IMR-90 (cell line): ENCODE data around the gene SBNO1. TPM values are rescaled to one million over a fixed set of nuclear protein-coding genes. Genes with fewer than 3 reads are reported as not detected.
A peak's percentile ranks its signal among the peaks of the same experiment; 100 is the strongest.

Experiments
- ATAC-seq: fragments of 200-7000 bp; cut with Tn5 transposase; 2 replicates; pipeline ENCODE4 v1.9.1; 2020; ENCODE audit warnings: low read depth, mild to moderate bottlenecking, moderate library complexity
- BruUV-seq: library from RNA; stranded (reverse); fragments of 400-500 nt; replicated peaks from 2 replicates; lab custom pipeline; 2021; lab: Mats Ljungman, UMichigan
- CTCF ChIA-PET: fragments of 300-600 bp; formaldehyde crosslinking; extraction: SDS; loops from one replicate; lab custom pipeline; 2021; ENCODE audit warnings: antibody characterized with exemption; lab: Yijun Ruan, JAX
- POLR2A ChIA-PET: fragments of 300-600 bp; sonication (Branson Sonifier 250); formaldehyde crosslinking; loops from one replicate; lab custom pipeline; 2022; ENCODE audit warnings: antibody characterized with exemption; ENCODE audit not compliant: unreplicated experiment; lab: Charles Lee
- DNase-seq: peaks from one replicate; pipeline ENCODE4 v3.0.0; 2013
- H2AFZ ChIP-seq: replicated peaks from 2 replicates; pipeline ENCODE3; 2013; ENCODE audit warnings: low read length, mild to moderate bottlenecking; ENCODE audit not compliant: poor library complexity
- H2AK5ac ChIP-seq: 2 replicates; pipeline ENCODE4 v1.6.1; 2013; ENCODE audit warnings: low read depth, low read length, inconsistent platforms
- H2AK9ac ChIP-seq: replicated peaks from 2 replicates; pipeline ENCODE3; 2013; ENCODE audit warnings: mild to moderate bottlenecking, low read depth, low read length, moderate library complexity; ENCODE audit not compliant: poor library complexity
- H2BK120ac ChIP-seq: 2 replicates; pipeline ENCODE4 v1.6.1; 2013; ENCODE audit warnings: low read depth, low read length, inconsistent platforms
- H2BK15ac ChIP-seq: 3 replicates; pipeline ENCODE4 v1.6.1; 2013; ENCODE audit warnings: low read depth, low read length, inconsistent platforms
- H2BK20ac ChIP-seq: 2 replicates; pipeline ENCODE4 v1.6.1; 2013; ENCODE audit warnings: low read depth, mild to moderate bottlenecking, inconsistent platforms, low read length, moderate library complexity
- H2BK5ac ChIP-seq: 2 replicates; pipeline ENCODE4 v1.6.1; 2013; ENCODE audit warnings: mild to moderate bottlenecking, low read depth, low read length, inconsistent platforms; ENCODE audit not compliant: poor library complexity, severe bottlenecking
- H3K14ac ChIP-seq: replicated peaks from 2 replicates; pipeline ENCODE4 v1.6.1; 2013; ENCODE audit warnings: low read depth, low read length, inconsistent platforms
- H3K18ac ChIP-seq: 2 replicates; pipeline ENCODE4 v1.6.1; 2013; ENCODE audit warnings: low read depth, low read length, control low read depth
- H3K23ac ChIP-seq: 2 replicates; pipeline ENCODE4 v1.6.1; 2013; ENCODE audit warnings: low read depth, low read length, inconsistent platforms
- H3K27ac ChIP-seq: 2 replicates; pipeline ENCODE4 v1.5.1; 2013; ENCODE audit warnings: mild to moderate bottlenecking, control low read depth, low read length; ENCODE audit not compliant: insufficient read depth
- H3K27me3 ChIP-seq: 2 replicates; pipeline ENCODE4 v1.6.1; 2013; ENCODE audit warnings: low read length; ENCODE audit not compliant: control insufficient read depth, insufficient read depth
- H3K36me3 ChIP-seq: 2 replicates; pipeline ENCODE4 v1.6.1; 2013; ENCODE audit warnings: low read length, mixed read lengths; ENCODE audit not compliant: control insufficient read depth, insufficient read depth
- H3K4ac ChIP-seq: 2 replicates; pipeline ENCODE4 v1.6.1; 2013; ENCODE audit warnings: low read depth, low read length, inconsistent platforms
- H3K4me1 ChIP-seq: 2 replicates; pipeline ENCODE4 v1.6.1; 2013; ENCODE audit warnings: low read length, mixed read lengths; ENCODE audit not compliant: control insufficient read depth, insufficient read depth
- H3K4me2 ChIP-seq: 2 replicates; pipeline ENCODE4 v1.6.1; 2013; ENCODE audit warnings: low read depth, mild to moderate bottlenecking, control low read depth, low read length, moderate library complexity
- H3K4me3 ChIP-seq: 2 replicates; pipeline ENCODE4 v1.5.1; 2013; ENCODE audit warnings: low read depth, mild to moderate bottlenecking, control low read depth, low read length, moderate library complexity; ENCODE audit not compliant: insufficient read depth
- H3K56ac ChIP-seq: 2 replicates; pipeline ENCODE4 v1.6.1; 2013; ENCODE audit warnings: low read length, inconsistent platforms; ENCODE audit not compliant: insufficient read depth; ENCODE audit errors: extremely low read depth
- H3K79me1 ChIP-seq, 2 experiments: 2 replicates each; pipeline ENCODE4 v1.6.1; 2013; ENCODE audit warnings: low read length in 2 of 2, inconsistent platforms in 1 of 2, low read depth in 1 of 2
- H3K9ac ChIP-seq: 2 replicates; pipeline ENCODE4 v1.6.1; 2013; ENCODE audit warnings: low read depth, low read length, control low read depth
- H3K9me1 ChIP-seq: 2 replicates; pipeline ENCODE4 v1.6.1; 2013; ENCODE audit warnings: low read length, inconsistent platforms; ENCODE audit not compliant: insufficient read depth
- H3K9me3 ChIP-seq: 2 replicates; pipeline ENCODE4 v1.6.1; 2013; ENCODE audit warnings: low read length; ENCODE audit not compliant: control insufficient read depth, insufficient read depth
- H4K20me1 ChIP-seq: 2 replicates; pipeline ENCODE4 v1.6.1; 2013; ENCODE audit warnings: low read length, inconsistent platforms; ENCODE audit not compliant: insufficient read depth
- H4K5ac ChIP-seq: 2 replicates; pipeline ENCODE4 v1.6.1; 2013; ENCODE audit warnings: mild to moderate bottlenecking, low read depth, low read length, control low read depth
- H4K8ac ChIP-seq, 2 experiments: 2 replicates each; pipeline ENCODE4 v1.6.1; 2013; ENCODE audit warnings: low read depth in 2 of 2, low read length in 2 of 2, control low read depth in 1 of 2, inconsistent platforms in 1 of 2
- H4K91ac ChIP-seq: 2 replicates; pipeline ENCODE4 v1.6.1; 2013; ENCODE audit warnings: low read depth, low read length, inconsistent platforms; ENCODE audit not compliant: insufficient read depth
- CEBPB ChIP-seq: IDR thresholded peaks from 2 replicates; pipeline ENCODE4 v1.6.1; 2012; ENCODE audit warnings: low read depth, low read length, improper control_type of control experiment
- CHD1 ChIP-seq: IDR thresholded peaks from 2 replicates; pipeline ENCODE4 v1.6.1; 2012; ENCODE audit warnings: low read depth, low read length, improper control_type of control experiment
- FOS ChIP-seq: fragments of 150-350 bp; IDR thresholded peaks from 2 replicates; pipeline ENCODE4 v1.6.1; 2016; ENCODE audit warnings: low read depth, low read length
- MAFK ChIP-seq: IDR thresholded peaks from 2 replicates; pipeline ENCODE4 v1.6.1; 2012; ENCODE audit warnings: low read depth, low read length, improper control_type of control experiment
- MAZ ChIP-seq: IDR thresholded peaks from 2 replicates; pipeline ENCODE4 v1.6.1; 2012; ENCODE audit warnings: low read depth, mild to moderate bottlenecking, low read length, improper control_type of control experiment, moderate library complexity, borderline replicate concordance
- MXI1 ChIP-seq: IDR thresholded peaks from 2 replicates; pipeline ENCODE4 v1.6.1; 2012; ENCODE audit warnings: low read depth, mild to moderate bottlenecking, low read length, moderate library complexity, borderline replicate concordance
- NFE2L2 ChIP-seq: fragments of 150-350 bp; IDR thresholded peaks from 2 replicates; pipeline ENCODE4 v1.6.1; 2016; ENCODE audit warnings: low read depth, mild to moderate bottlenecking, low read length
- POLR2A ChIP-seq: IDR thresholded peaks from 2 replicates; pipeline ENCODE4 v1.6.1; 2012; ENCODE audit warnings: mild to moderate bottlenecking, low read depth, low read length
- RAD21 ChIP-seq: IDR thresholded peaks from 2 replicates; pipeline ENCODE4 v1.6.1; 2012; ENCODE audit warnings: low read length, improper control_type of control experiment
- RCOR1 ChIP-seq: IDR thresholded peaks from 2 replicates; pipeline ENCODE4 v1.6.1; 2012; ENCODE audit warnings: mild to moderate bottlenecking, low read length, improper control_type of control experiment; ENCODE audit not compliant: insufficient replicate concordance
- RFX5 ChIP-seq: IDR thresholded peaks from 2 replicates; pipeline ENCODE4 v1.8.0; 2012; ENCODE audit warnings: low read depth, mild to moderate bottlenecking, low read length, moderate library complexity
- SMC3 ChIP-seq: fragments of 150-350 bp; IDR thresholded peaks from 2 replicates; pipeline ENCODE4 v1.6.1; 2016; ENCODE audit warnings: low read depth, mild to moderate bottlenecking, antibody characterized with exemption, low read length, moderate library complexity
- WGBS, 2 experiments: methylation state at CpG; one replicate each; pipeline versions ENCODE4 v1.1.5 to v1.1.7; 2013; ENCODE audit warnings: missing lambda C conversion rate in 2 of 2; ENCODE audit not compliant: insufficient read length in 1 of 2; ENCODE audit errors: extremely low coverage in 2 of 2; 5-methylcytosine and 5-hydroxymethylcytosine counted together
- dilution Hi-C: fragments of 300-500 bp; cut with HindIII; formaldehyde crosslinking; loops from one replicate; pipeline ENCODE4 v1.14.3; 2018; ENCODE audit warnings: low sequenced_read_pairs; ENCODE audit not compliant: unreplicated experiment
- in situ Hi-C: fragments of 300-500 bp; cut with MboI; formaldehyde crosslinking; loops from 3 replicates; pipeline ENCODE4 v1.14.3; 2019; ENCODE audit warnings: low sequenced_read_pairs, inconsistent platforms, mixed read lengths
- intact Hi-C: fragments of 100-400 bp; cut with micrococcal nuclease; formaldehyde crosslinking; loops from 2 replicates; pipeline ENCODE4 v1.10.0; 2022
- polyA plus RNA-seq, 3 experiments: library from polyadenylated mRNA; depleted of rRNA; stranded (reverse); fragments of >200 nt; gene quantifications; 2 replicates each; pipeline ENCODE4 v1.2.3, GENCODE V29; 2012; ENCODE audit warnings: low replicate concordance in 1 of 3
- total RNA-seq: library from RNA; depleted of rRNA; stranded (reverse); fragments of >200 nt; gene quantifications from 2 replicates; pipeline ENCODE4 v1.2.3, GENCODE V29; 2012
- TF ChIP-seq, protein P1 (sequence below): fragments of 150-350 bp; IDR thresholded peaks from 2 replicates; pipeline ENCODE4 v1.6.1; 2017; ENCODE audit warnings: mild to moderate bottlenecking, antibody characterized with exemption, low read length, low read depth
- TF ChIP-seq, protein P2 (sequence below): conservative IDR thresholded peaks from 2 replicates; pipeline ENCODE4 v1.5.1; 2012; ENCODE audit warnings: mild to moderate bottlenecking, low read depth, low read length, improper control_type of control experiment

SBNO1 gene
- total and polyA plus RNA-seq, 2 of the 4 experiments (the other 2 are of a cell fraction): 5.3 to 24.9 TPM

DNA sequence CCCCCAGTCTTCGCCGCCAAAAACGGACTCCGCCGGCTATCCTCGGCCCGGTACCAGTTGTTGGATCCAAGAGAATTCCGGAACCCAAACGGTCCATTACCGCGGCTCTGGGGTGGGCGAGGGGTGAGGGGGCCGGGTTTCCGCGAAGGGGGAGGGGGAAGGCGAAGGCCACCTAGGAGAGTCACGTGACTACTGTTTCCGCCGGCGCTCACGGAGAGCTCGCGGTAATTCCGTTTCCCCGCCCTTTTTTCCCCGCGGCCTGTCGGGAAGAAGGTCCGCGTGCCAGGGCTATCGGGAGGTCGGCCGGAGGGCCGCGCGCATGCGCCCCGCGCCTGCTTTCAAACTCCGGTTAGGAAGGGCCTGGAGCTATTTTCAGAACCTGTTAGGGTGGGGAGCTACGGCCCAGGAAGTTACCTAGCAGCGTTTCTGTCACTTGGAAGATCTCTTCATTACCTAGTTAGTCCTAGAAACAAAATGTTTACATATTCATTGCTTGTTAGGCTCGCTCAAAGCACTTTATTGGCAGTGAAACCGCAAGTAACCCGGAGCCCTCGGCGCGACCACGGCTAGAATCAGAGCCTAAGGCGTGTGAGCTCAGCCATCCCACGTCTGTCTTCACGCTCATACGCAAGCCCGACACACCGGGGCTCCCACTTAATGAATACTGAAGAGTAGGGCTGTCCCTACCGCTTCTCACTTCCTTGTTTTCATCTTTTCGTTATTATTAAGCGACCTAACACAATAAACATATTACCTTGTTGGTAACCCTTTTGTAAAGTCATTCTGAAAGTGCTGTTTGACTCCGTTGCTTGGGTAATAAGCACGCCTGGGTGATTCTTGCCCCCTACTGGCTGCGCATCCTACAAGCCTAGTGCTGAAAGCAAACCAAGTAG, 624 bp upstream of the SBNO1 start:
- peaks cover 30% of the 10 kb centered on the region for H4K20me1 ChIP-seq
- TF ChIP-seq RCOR1 (no peak), SMC3 (peak; percentile 56), CHD1 (peak; percentile 66; the same call in 1 of the 2 replicates), CEBPB (peak; percentile 56; the same call in 1 of the 2 replicates), NFE2L2 (peak; percentile 88), RFX5 (no peak), MAFK (no peak), FOS (no peak), MXI1 (peak; percentile 73; the same call in 1 of the 2 replicates), POLR2A (peak; percentile 45), RAD21 (peak; percentile 55), MAZ (peak; percentile 43; the same call in 1 of the 2 replicates)
- TF ChIP-seq, protein P1, sequence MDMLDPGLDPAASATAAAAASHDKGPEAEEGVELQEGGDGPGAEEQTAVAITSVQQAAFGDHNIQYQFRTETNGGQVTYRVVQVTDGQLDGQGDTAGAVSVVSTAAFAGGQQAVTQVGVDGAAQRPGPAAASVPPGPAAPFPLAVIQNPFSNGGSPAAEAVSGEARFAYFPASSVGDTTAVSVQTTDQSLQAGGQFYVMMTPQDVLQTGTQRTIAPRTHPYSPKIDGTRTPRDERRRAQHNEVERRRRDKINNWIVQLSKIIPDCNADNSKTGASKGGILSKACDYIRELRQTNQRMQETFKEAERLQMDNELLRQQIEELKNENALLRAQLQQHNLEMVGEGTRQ: peak; percentile 93
- TF ChIP-seq, protein P2, sequence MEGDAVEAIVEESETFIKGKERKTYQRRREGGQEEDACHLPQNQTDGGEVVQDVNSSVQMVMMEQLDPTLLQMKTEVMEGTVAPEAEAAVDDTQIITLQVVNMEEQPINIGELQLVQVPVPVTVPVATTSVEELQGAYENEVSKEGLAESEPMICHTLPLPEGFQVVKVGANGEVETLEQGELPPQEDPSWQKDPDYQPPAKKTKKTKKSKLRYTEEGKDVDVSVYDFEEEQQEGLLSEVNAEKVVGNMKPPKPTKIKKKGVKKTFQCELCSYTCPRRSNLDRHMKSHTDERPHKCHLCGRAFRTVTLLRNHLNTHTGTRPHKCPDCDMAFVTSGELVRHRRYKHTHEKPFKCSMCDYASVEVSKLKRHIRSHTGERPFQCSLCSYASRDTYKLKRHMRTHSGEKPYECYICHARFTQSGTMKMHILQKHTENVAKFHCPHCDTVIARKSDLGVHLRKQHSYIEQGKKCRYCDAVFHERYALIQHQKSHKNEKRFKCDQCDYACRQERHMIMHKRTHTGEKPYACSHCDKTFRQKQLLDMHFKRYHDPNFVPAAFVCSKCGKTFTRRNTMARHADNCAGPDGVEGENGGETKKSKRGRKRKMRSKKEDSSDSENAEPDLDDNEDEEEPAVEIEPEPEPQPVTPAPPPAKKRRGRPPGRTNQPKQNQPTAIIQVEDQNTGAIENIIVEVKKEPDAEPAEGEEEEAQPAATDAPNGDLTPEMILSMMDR: peak; percentile 80

More for the DNA sequence above, 624 bp upstream of the SBNO1 start:
- DNase-seq: peak; percentile 98
- peak overlapping the region; percentile 96; the same call in 1 of the 3 replicates for H2BK15ac ChIP-seq
- H3K23ac ChIP-seq: peak overlapping the region; percentile 97
- H3K36me3 ChIP-seq: no peaks in the 10 kb centered on the region
- in situ Hi-C loops (no loop called here), intact Hi-C loops (loop anchor here (1.0 to 2.0 kb wide), 2 partner anchors 18 to 218 kb away; no protein-coding TSS in a partner anchor), dilution Hi-C loops (no loop called here)
- no peaks in the 10 kb centered on the region for H3K27me3 ChIP-seq
- H2AK5ac ChIP-seq: peak overlapping the region; percentile 54
- peak overlapping the region; percentile 100 for H3K4ac ChIP-seq
- 0 out of 2 replicates have a peak, but pooled peaks cover 3% of the 10 kb centered on the region for H3K9me1 ChIP-seq
- H3K56ac ChIP-seq: peak overlapping the region; percentile 95
- H2BK5ac ChIP-seq: peak overlapping the region; percentile 99
- no peaks in the 10 kb centered on the region for H3K4me1 ChIP-seq
- POLR2A ChIA-PET: interaction anchor here (0.6 to 1.0 kb wide), 4 partner anchors 19 to 391 kb away, joined by 3 to 4 read pairs (median 4); partner anchors contain the start of genes KMT5A and MPHOSPH9
- H2AK9ac ChIP-seq: peak overlapping the region; percentile 98
- H3K9ac ChIP-seq: peak overlapping the region; percentile 93
- peak overlapping the region; percentile 98 for H2AFZ ChIP-seq
- H4K8ac ChIP-seq: peak overlapping the region; percentile 49 to 99
- 1% methylated on average over 16 of the region's 61 CpGs; no CpG with 5 or more reads in 1 of the 2 experiments for WGBS, 2 experiments
- H3K4me2 ChIP-seq: peak overlapping the region; percentile 90
- H3K14ac ChIP-seq: peak overlapping the region; percentile 99
- ATAC-seq: peak; percentile 79
- H2BK120ac ChIP-seq: peak overlapping the region; percentile 100
- peak overlapping the region; percentile 99 for H4K91ac ChIP-seq
- H4K5ac ChIP-seq: peak overlapping the region; percentile 96
- peak overlapping the region; percentile 100 for H3K27ac ChIP-seq
- CTCF ChIA-PET: interaction anchor here (0.6 to 1.5 kb wide), 5 partner anchors 8 to 49 kb away, joined by 3 to 5 read pairs (median 4); partner anchors contain the start of gene KMT5A
- H2BK20ac ChIP-seq: peak overlapping the region; percentile 76; the same call in 1 of the 2 replicates
- H3K79me1 ChIP-seq: peaks cover 0 to 12% of the 10 kb centered on the region in 2 experiments; a peak in 2 of 4 replicates
- no TSS peak for BruUV-seq
- H3K9me3 ChIP-seq: no peaks in the 10 kb centered on the region
- H3K4me3 ChIP-seq: peak overlapping the region; percentile 84
- peak overlapping the region; percentile 98 for H3K18ac ChIP-seq
